ENCODE measurements around the gene TAOK2.

DNA sequence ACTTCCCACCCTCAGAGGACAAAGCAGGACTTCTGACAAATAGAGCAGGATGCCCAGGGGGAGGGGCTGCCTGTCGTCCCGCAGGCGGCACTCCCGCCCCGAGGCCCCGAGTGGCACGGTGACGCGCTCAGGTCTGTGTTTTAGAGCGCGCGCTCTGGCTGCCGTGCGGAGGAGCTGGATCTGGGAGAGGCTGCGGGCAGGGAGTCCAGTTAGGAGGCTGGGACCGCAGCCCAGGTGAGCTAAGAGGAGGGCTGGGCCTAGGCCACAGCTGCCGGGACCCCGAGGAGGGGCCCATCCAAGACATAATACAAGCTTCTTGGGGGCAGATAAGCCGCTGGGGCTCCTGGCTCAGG lies 30.7 kb downstream of the TAOK2 start:
- TF ChIP-seq POLR2A (IDR thresholded peaks at IDR 0.05), result no peak
- TF ChIP-seq, protein P1, sequence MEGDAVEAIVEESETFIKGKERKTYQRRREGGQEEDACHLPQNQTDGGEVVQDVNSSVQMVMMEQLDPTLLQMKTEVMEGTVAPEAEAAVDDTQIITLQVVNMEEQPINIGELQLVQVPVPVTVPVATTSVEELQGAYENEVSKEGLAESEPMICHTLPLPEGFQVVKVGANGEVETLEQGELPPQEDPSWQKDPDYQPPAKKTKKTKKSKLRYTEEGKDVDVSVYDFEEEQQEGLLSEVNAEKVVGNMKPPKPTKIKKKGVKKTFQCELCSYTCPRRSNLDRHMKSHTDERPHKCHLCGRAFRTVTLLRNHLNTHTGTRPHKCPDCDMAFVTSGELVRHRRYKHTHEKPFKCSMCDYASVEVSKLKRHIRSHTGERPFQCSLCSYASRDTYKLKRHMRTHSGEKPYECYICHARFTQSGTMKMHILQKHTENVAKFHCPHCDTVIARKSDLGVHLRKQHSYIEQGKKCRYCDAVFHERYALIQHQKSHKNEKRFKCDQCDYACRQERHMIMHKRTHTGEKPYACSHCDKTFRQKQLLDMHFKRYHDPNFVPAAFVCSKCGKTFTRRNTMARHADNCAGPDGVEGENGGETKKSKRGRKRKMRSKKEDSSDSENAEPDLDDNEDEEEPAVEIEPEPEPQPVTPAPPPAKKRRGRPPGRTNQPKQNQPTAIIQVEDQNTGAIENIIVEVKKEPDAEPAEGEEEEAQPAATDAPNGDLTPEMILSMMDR (IDR thresholded peaks at IDR 0.05 in 4 of 5, conservative IDR thresholded peaks at IDR 0.05 in 1 of 5), result no peak

All from gastrocnemius medialis (tissue), 4 donors.